Ishikawa (cell line): Measurements from ENCODE around the gene RNPEPL1.

Experiments
- CEBPB ChIP-seq: IDR thresholded peaks from 2 replicates; pipeline ENCODE4 v1.6.1; 2012
- CREB1 ChIP-seq: IDR thresholded peaks from 2 replicates; pipeline ENCODE4 v1.6.1; 2012; ENCODE audit warnings: low read depth
- EGR1 ChIP-seq: IDR thresholded peaks from 2 replicates; pipeline ENCODE4 v1.6.1; 2012
- EP300 ChIP-seq: IDR thresholded peaks from 2 replicates; pipeline ENCODE4 v1.6.1; 2012; ENCODE audit warnings: borderline replicate concordance
- FOXM1 ChIP-seq: IDR thresholded peaks from 2 replicates; pipeline ENCODE4 v1.6.1; 2012; ENCODE audit warnings: low read depth, borderline replicate concordance
- NFIC ChIP-seq: IDR thresholded peaks from 2 replicates; pipeline ENCODE4 v1.6.1; 2012
- RAD21 ChIP-seq: IDR thresholded peaks from 2 replicates; pipeline ENCODE4 v1.6.1; 2012; ENCODE audit warnings: low read depth
- REST ChIP-seq: IDR thresholded peaks from 2 replicates; pipeline ENCODE4 v1.6.1; 2012; ENCODE audit warnings: low read depth, mild to moderate bottlenecking
- TAF1 ChIP-seq: IDR thresholded peaks from 2 replicates; pipeline ENCODE4 v1.6.1; 2012; ENCODE audit warnings: low read depth, mild to moderate bottlenecking
- TCF12 ChIP-seq: IDR thresholded peaks from 2 replicates; pipeline ENCODE4 v1.6.1; 2012; ENCODE audit warnings: low read depth
- TEAD4 ChIP-seq: IDR thresholded peaks from 2 replicates; pipeline ENCODE4 v1.6.1; 2012
- USF1 ChIP-seq: IDR thresholded peaks from 2 replicates; pipeline ENCODE4 v1.6.1; 2012
- YY1 ChIP-seq: IDR thresholded peaks from 2 replicates; pipeline ENCODE4 v1.6.1; 2012; ENCODE audit warnings: low read depth
- ZBTB7A ChIP-seq: IDR thresholded peaks from 2 replicates; pipeline ENCODE4 v1.6.1; 2012; ENCODE audit warnings: low read depth
- TF ChIP-seq, protein P1 (sequence below): IDR thresholded peaks from 2 replicates; pipeline ENCODE4 v1.6.1; 2012

RNPEPL1 gene

GRCh38 chr2:240611601-240612210 lies 43.4 kb downstream of the RNPEPL1 start:
- no peak for TF ChIP-seq REST
- TF ChIP-seq CEBPB, result no peak
- TF ChIP-seq ZBTB7A, result no peak

GRCh38 chr2:240613781-240614180 lies 45.5 kb downstream of the RNPEPL1 start:
- TF ChIP-seq TEAD4 (no peak), YY1 (no peak)

- TF ChIP-seq CREB1 (no peak), FOXM1 (no peak), EP300 (no peak), ZBTB7A (no peak)
These were observed 46.1 kb downstream of the RNPEPL1 start for GRCh38 chr2:240614391-240614790.

- TF ChIP-seq RAD21 (no peak), NFIC (no peak), EP300 (no peak), TCF12 (no peak), TEAD4 (no peak), ZBTB7A (no peak), TAF1 (no peak)
These were observed 47.1 kb downstream of the RNPEPL1 start for GRCh38 chr2:240615396-240615795.

GRCh38 chr2:240615820-240616547 lies 47.7 kb downstream of the RNPEPL1 start:
- TF ChIP-seq EP300 (no peak), USF1 (no peak)

DNA sequence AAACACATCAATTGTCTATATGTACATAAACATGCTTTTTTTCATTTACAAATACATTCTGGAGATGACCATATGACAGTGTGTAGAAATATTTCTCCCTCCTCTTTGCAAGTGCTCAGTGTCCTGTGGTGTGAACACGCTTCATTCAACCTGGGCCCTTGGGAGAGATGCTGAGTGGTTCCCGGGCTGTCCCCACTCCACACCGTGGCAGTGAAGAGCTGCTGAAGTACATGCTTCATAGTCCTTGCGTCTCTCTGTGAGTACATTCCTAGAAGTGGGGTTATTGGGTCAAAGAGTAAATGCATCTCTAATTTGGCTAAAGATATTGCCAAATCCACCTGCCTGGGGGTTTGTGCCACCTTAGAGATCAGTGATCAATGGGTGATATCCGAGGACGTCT lies 50.5 kb downstream of the RNPEPL1 start:
- TF ChIP-seq ZBTB7A (no peak), TCF12 (no peak), USF1 (no peak), YY1 (no peak), RAD21 (no peak), FOXM1 (no peak), REST (no peak), EGR1 (no peak), NFIC (no peak), TAF1 (no peak)

DNA sequence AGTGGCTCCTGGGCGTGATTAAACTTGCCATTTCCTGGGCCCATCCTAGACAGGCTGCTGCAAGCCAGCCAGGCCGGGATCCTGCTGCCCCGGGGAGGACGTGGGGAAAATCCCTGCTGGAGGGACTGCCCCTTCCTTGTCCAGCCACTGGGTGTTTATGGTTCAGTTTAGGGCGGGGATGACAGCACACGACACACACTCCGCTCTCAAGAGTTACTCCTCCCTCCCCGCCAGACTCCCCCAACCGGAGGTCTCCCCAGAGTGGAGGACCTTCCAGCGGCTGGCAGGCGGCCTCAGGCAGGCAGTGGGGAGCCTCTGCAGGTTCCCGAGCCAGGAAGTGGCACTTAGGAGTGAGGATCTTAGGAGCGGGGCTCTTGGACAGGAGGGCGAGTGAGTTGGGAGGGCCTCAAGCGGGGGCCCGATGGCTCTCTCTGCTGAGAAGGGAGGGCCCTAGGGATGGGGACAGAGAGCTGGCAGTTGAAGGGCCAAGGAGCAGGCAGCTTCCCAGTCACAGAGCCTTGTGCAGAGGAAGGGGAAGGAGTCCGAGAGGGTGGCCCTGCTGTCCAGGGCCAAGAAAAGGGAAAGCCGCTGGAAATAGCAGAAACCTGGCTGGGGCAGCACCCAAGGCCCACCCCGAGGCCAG lies 51.3 kb downstream of the RNPEPL1 start:
- no peak for TF ChIP-seq EGR1
- no peak for TF ChIP-seq EP300
- no peak for TF ChIP-seq FOXM1
- TF ChIP-seq, protein P1, sequence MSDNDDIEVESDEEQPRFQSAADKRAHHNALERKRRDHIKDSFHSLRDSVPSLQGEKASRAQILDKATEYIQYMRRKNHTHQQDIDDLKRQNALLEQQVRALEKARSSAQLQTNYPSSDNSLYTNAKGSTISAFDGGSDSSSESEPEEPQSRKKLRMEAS, result no peak
- no peak for TF ChIP-seq REST
- no peak for TF ChIP-seq TEAD4
- TF ChIP-seq NFIC, result no peak
- TF ChIP-seq ZBTB7A, result no peak
- no peak for TF ChIP-seq USF1
- no peak for TF ChIP-seq TCF12
- no peak for TF ChIP-seq TAF1
- no peak for TF ChIP-seq CEBPB
- TF ChIP-seq CREB1, result no peak
- no peak for TF ChIP-seq RAD21
- no peak for TF ChIP-seq YY1
